GM21423 (cell line): ENCODE measurements around the gene LATS2.

ENCODE experiments used
- ATAC-seq: cut with Tn5 transposase; IDR thresholded peaks from one replicate; pipeline ENCODE4 v1.9.1; 2021; ENCODE audit warnings: mild to moderate bottlenecking, moderate library complexity; ENCODE audit not compliant: unreplicated experiment

The LATS2 gene

DNA sequence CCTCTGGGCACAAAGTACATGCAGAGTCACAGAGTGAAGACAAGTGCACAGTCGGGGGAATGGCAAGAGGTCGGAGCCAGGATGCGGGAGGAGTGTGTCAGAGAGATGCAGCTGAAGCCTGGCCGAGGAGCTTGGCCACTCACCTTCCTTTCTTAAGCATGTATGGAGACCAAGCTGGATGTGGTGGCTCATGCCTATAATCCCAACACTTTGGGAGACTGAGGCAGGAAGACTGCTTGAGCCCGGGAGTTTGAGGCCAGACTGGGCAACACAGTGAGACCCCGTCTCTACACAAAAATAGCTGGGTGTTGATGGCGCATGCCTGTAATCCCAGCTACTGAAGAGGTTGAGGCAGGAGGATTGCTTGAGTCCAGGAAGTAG lies 67.0 kb downstream of the LATS2 start:
- no peak for ATAC-seq

- no peak for ATAC-seq
Observed at GRCh38 chr13:20993661-20994440, 67.5 kb downstream of the LATS2 start.

DNA sequence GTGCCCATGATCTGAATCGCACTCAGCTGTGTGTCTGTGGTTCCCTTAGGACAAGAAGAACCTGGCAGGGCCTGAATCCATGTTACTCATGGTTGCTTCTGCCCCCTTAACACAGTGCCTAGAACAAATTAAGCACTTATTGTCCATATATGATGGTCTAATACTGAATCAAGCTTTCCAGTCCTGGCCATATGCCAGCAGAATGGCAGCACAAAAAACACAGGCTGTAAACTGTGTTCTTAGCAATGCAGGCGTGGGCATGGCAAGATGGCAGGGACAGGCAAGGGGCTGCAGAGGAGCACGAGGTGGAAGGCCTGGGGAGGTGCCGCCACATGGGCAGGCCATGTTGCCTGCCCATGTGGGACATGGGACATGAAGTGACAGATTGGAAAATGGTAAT lies 68.2 kb downstream of the LATS2 start:
- ATAC-seq, result no peak

GRCh38 chr13:20991741-20992520 lies 69.5 kb downstream of the LATS2 start:
- no peak for ATAC-seq

GRCh38 chr13:20990910-20991525 lies 70.4 kb downstream of the LATS2 start:
- no peak for ATAC-seq

DNA sequence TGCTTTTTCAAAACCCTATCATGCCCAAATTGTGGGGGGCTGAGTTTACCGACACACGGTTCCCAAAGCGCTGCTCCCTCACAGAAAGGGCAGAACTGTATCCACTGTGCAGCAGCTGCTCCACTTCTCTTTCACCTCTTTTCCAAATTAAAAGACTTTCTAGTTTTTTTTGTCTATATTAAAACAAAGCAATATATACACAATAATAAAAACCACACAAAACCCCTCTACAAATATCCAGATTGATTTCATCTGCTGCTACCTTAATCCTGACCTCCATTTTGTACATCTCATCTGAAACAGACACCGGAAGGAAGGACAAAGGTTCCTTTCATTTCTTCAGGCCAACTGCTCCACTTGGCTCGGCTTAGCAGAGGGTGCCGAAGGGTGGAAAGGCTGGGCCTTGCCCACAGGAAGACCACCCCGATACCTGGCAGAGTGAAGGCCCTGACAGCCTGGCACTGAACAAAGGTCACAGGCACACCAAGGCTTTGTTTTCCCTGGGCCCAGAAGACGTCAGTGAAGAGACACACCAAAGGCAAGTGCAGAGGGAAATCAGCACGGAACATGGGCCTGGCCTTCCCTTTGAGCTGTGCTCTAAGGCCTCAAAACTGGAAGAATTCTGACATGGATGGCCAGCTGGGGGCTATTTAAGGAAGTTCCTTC lies 71.6 kb downstream of the LATS2 start:
- ATAC-seq, result no peak

DNA sequence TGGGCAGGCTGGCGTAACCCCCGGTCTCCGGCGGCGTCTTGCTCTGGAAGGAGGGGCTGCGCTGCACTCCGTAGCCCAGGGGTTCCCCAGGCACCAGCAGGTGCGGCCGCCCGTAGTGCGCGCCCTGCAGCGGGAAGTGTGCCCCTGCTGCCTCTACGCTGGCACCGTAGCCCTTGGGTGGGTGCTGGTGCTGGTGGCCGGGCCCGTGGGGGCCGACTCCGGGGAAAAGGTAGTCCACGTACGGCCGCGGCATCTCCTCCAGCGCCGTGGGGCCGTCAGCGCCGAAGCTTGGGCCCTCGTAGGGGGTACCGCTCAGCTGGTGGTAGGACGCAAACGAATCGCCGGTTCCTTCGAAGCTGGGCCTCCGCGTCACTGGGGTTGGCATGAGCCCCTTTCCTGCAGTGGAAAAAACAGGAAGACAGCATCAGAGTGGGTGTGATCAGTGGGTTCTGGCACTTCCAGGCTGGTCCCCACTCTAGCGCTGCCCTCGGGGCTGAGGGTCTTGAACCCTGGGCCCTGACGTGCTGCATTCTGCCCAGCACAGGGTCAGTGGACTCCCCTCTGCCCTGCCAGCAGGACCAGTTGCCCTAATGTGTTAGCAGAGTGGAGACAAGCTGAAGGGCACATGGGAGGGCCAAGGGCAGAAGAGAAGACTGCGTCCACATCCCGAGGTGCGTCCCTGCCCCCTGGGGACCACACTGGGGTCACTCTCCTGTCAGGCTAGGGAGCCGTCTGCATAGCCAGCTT lies 72.3 kb downstream of the LATS2 start:
- no peak for ATAC-seq

GRCh38 chr13:20988033-20988908 lies 73.1 kb downstream of the LATS2 start:
- no peak for ATAC-seq

DNA sequence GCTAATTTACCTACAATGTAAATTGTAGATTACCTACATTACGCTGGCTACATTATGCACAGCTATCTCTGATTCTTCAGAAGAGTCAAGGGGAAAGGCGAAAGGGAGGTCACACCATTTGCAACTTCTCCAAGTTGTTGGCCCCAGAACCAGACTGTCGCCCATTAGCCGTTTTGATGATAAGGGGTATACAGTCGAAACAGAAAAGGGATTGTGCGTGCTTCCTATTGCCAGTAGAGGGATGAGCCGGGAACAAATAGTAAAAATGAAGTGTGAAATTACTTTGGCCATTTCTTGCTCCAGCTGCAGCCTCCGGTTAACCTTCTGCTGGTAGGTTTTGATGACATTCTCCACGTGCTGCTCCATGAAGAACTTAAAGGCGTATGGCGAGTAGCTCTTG lies 73.8 kb downstream of the LATS2 start:
- no peak for ATAC-seq

DNA sequence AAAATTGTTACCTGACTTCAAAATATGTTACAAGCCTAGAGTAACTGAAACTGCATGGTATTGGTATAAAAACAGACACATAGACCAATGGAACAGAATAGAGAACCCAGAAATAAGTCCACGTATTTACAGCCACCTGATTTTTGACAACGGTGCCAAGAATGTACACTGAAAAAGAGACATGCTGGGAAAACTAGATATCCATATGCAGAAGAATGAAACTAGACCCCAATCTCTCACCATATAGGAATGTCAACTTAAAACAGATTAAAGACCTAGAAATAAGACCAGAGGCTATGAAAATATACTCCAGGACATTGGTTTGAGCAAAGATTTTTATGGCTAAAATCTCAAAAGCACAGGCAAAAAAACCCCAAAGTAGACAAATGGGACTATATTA lies 76.5 kb downstream of the LATS2 start:
- ATAC-seq, result no peak

DNA sequence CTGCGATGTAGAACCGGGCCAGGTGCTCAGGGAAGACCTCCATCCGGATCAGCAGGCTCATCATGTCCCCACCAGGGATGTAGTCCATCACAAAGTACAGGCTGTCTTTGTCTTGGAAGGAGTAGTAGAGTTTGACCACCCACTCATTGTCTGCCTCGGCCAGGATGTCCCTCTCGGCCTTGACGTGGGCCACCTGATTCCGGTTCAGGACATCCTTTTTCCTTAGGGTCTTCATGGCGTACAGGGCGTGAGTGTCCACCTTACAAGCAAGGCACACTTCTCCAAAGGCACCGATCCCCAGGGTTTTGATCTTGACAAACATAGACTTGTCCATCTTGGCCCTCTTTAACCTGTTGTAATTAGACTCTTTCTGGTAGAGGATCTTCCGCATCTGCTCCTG lies 78.0 kb downstream of the LATS2 start:
- no peak for ATAC-seq

GRCh38 chr13:20981370-20982095 lies 79.9 kb downstream of the LATS2 start:
- no peak for ATAC-seq

GRCh38 chr13:20980899-20981298 lies 80.5 kb downstream of the LATS2 start:
- ATAC-seq, result no peak

GRCh38 chr13:20980430-20980829 lies 81.0 kb downstream of the LATS2 start:
- no peak for ATAC-seq

DNA sequence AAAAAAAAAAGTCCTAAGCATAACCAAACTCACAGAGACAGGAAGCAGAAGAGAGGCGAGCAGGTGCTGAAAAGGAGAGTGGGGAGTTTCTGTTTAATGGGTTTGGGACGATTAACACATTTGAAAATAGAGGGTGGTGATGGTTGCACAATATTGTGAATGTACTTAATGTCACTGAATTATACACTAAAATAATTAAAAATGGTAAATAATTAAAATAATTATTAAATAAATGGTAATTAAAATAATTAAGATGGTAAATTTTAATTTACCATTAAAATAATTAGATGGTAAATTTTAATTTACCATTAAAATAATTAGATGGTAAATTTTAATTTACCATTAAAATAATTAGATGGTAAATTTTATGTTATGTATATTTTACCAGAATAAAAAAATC lies 84.0 kb downstream of the LATS2 start:
- no peak for ATAC-seq

GRCh38 chr13:20974981-20975585 lies 86.3 kb downstream of the LATS2 start:
- no peak for ATAC-seq

DNA sequence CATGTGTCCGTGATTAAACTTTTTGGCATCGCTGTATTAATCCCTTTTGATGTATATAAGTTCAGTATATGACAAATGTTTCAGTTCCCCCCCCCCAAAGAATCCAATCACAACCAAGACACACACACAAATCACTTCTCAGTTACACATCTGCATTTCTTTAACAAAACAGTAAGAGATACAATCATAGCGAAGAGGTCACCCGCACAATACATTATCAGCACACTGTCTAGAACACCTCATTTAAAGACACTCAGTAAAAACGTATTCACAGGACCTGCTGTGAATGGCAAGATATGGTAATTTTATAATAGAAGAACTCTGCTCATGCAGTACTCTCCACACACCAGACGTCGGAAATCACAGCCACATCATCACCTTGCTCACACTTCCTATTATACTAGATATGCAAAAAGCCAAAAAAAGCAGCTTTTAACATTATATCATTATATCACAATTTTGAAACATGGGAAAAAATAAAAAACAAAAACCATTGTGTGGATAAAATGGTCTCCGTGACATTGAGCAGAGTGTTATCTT lies 87.4 kb downstream of the LATS2 start:
- ATAC-seq, result no peak

DNA sequence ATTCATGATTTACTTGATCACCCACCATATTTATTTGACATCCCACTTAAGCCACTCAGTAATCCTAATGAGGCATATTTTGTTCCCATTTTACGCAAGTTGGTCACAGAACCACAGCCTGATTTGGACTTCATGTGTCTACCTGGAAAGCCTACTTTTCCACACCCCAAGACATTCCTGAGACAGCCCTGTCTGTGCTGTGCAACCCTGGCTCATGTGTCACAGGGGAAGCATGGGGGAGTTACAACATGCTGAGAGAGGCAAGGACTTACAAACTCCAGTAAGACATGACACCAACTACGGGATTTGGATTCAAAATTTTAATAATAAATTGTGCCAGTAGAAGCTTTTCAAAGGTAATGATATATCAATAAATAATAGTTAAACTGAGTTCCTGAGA lies 88.7 kb downstream of the LATS2 start:
- no peak for ATAC-seq
